K562 (cell line): Measurements from ENCODE around the gene COLEC12. TPM values are rescaled to one million over a fixed set of nuclear protein-coding genes. Genes with fewer than 3 reads are reported as not detected.

Experiments
- ATAC-seq: fragments of 200-7000 bp; cut with Tn5 transposase; 3 replicates; pipeline ENCODE4 v1.9.1; 2020; ENCODE audit warnings: moderate library complexity
- BruUV-seq: library from RNA; stranded (reverse); fragments of 400-500 nt; replicated peaks from 2 replicates; lab custom pipeline; 2021; lab: Mats Ljungman, UMichigan
- CTCF ChIA-PET: fragments of 300-600 bp; formaldehyde crosslinking; extraction: SDS; loops from one replicate; lab custom pipeline; 2021; ENCODE audit warnings: low intra/inter-chr PET ratio; lab: Yijun Ruan, JAX
- POLR2A ChIA-PET: fragments of 300-600, 350-650 bp; sonication (Branson Sonifier 250); formaldehyde crosslinking; extraction: SDS; loops from one replicate; lab custom pipeline; 2021; ENCODE audit warnings: antibody characterized with exemption, inconsistent platforms; lab: Yijun Ruan, JAX
- DNase-seq, 4 experiments: peaks; one replicate each; pipeline versions ENCODE4 v3.0.0 to v3.0.0-alpha.2; 2011 to 2018; ENCODE audit warnings: low spot score in 3 of 4, mixed read lengths in 3 of 4; ENCODE audit errors: extremely low read depth in 1 of 4
- FAIRE-seq: peaks from 2 replicates; lab custom pipeline; 2011; peaks lifted over from hg19 to GRCh38; lab: Jason Lieb, UNC
- H2AFZ ChIP-seq: 2 replicates; pipeline ENCODE4 v1.6.0; 2011; ENCODE audit warnings: low read depth, low read length, control low read depth, inconsistent platforms
- H3K27ac ChIP-seq: fragments of 200-600 bp; 3 replicates; pipeline ENCODE4 v1.8.0; 2011; ENCODE audit warnings: low read depth, mild to moderate bottlenecking, control low read depth, inconsistent platforms, low read length, moderate library complexity, mixed read lengths; ENCODE audit errors: extremely low read depth
- H3K27me3 ChIP-seq, 2 experiments: fragments of 300-600 bp in 1 of 2; 2 replicates in 1 of 2; 3 replicates in 1 of 2; pipeline versions ENCODE4 v1.6.0 to v1.8.0; 2011; ENCODE audit warnings: inconsistent platforms in 2 of 2, low read length in 2 of 2, mild to moderate bottlenecking in 1 of 2, mixed read lengths in 1 of 2, moderate library complexity in 1 of 2; ENCODE audit not compliant: control insufficient read depth in 2 of 2, insufficient read depth in 2 of 2
- H3K36me3 ChIP-seq: fragments of 300-600 bp; 3 replicates; pipeline ENCODE4 v1.8.0; 2011; ENCODE audit warnings: mild to moderate bottlenecking, low read length, inconsistent platforms; ENCODE audit not compliant: control insufficient read depth, insufficient read depth
- H3K4me1 ChIP-seq, 2 experiments: fragments of 200-600 bp in 1 of 2; replicated peaks in 1 of 2; 2 replicates in 1 of 2; 3 replicates in 1 of 2; pipeline versions ENCODE4 v1.5.1 to v1.8.0; 2011; ENCODE audit warnings: inconsistent platforms in 2 of 2, low read length in 2 of 2, mild to moderate bottlenecking in 1 of 2, mixed read lengths in 1 of 2, moderate library complexity in 1 of 2; ENCODE audit not compliant: control insufficient read depth in 2 of 2, insufficient read depth in 2 of 2
- H3K4me2 ChIP-seq: 2 replicates; pipeline ENCODE4 v1.6.1; 2011; ENCODE audit warnings: low read length, control low read depth, inconsistent platforms, mixed read lengths; ENCODE audit not compliant: insufficient read depth
- H3K4me3 ChIP-seq: fragments of 200-600 bp; sonication (generic), shearing (Covaris generic); 2 replicates; pipeline ENCODE4 v1.5.1; 2016; ENCODE audit warnings: control low read depth, inconsistent platforms
- H3K79me2 ChIP-seq: fragments of 200-600 bp; 3 replicates; pipeline ENCODE4 v1.8.0; 2011; ENCODE audit warnings: low read length, inconsistent platforms; ENCODE audit not compliant: control insufficient read depth, insufficient read depth
- H3K9ac ChIP-seq, 2 experiments: 2 replicates each; pipeline versions ENCODE4 v1.6.0 to v1.6.1; 2011; ENCODE audit warnings: low read depth in 2 of 2, low read length in 2 of 2, control low read depth in 1 of 2, inconsistent platforms in 1 of 2, mild to moderate bottlenecking in 1 of 2, mixed read lengths in 1 of 2; ENCODE audit not compliant: insufficient read depth in 1 of 2
- H3K9me1 ChIP-seq: one replicate; pipeline ENCODE4 v1.6.0; 2011; ENCODE audit warnings: inconsistent platforms, mild to moderate bottlenecking, low read length, moderate library complexity; ENCODE audit not compliant: control insufficient read depth, insufficient read depth
- H3K9me3 ChIP-seq: replicated peaks from 2 replicates; pipeline ENCODE4 v1.5.1; 2011; ENCODE audit warnings: low read depth, low read length, inconsistent platforms; ENCODE audit not compliant: control insufficient read depth, insufficient read depth
- H4K20me1 ChIP-seq: replicated peaks from 2 replicates; pipeline ENCODE4 v1.6.1; 2011; ENCODE audit warnings: low read length, inconsistent platforms, mixed read lengths; ENCODE audit not compliant: control insufficient read depth, insufficient read depth
- CLOCK ChIP-seq: fragments of 250-450 bp; sonication (Bioruptor Pico); IDR thresholded peaks from 2 replicates; pipeline ENCODE4 v1.4.0; 2020; ENCODE audit warnings: mild to moderate bottlenecking, moderate library complexity, borderline replicate concordance
- CUX1 ChIP-seq: fragments of 200-800 bp; sonication (Bioruptor generic); IDR thresholded peaks from 2 replicates; pipeline ENCODE4 v1.6.1; 2016; ENCODE audit warnings: missing genetic modification characterization, missing compliant biosample characterization
- DDX20 ChIP-seq: fragments of 450-650 bp; IDR thresholded peaks from 2 replicates; pipeline ENCODE4 v1.6.1; 2016; ENCODE audit warnings: missing genetic modification characterization, low read depth, mild to moderate bottlenecking, missing compliant biosample characterization, moderate library complexity
- POLR2H ChIP-seq: IDR thresholded peaks from 2 replicates; pipeline ENCODE4 v1.6.1; 2016; ENCODE audit warnings: missing genetic modification characterization, low read depth, mild to moderate bottlenecking, control low read depth, missing compliant biosample characterization, moderate library complexity
- POLR3G ChIP-seq: IDR thresholded peaks from 2 replicates; pipeline ENCODE4 v1.6.1; 2011; ENCODE audit not compliant: insufficient read length, insufficient replicate concordance; ENCODE audit errors: extremely low read depth
- ZNF324 ChIP-seq: fragments of 250-450 bp; sonication (Bioruptor Pico); IDR thresholded peaks from 2 replicates; pipeline ENCODE4 v1.4.0; 2020; ENCODE audit warnings: mild to moderate bottlenecking
- ZNF609 ChIP-seq: sonication (generic); formaldehyde crosslinking; IDR thresholded peaks from 2 replicates; pipeline ENCODE4 v1.8.1; 2023; ENCODE audit warnings: missing genetic modification reagents, mild to moderate bottlenecking, borderline replicate concordance
- ZZZ3 ChIP-seq: fragments of 450-650 bp; IDR thresholded peaks from 2 replicates; pipeline ENCODE4 v1.6.1; 2016; ENCODE audit warnings: antibody characterized with exemption, mild to moderate bottlenecking, moderate library complexity
- WGBS: fragments of 100-300 bp; shearing (Covaris generic); methylation state at CpG from one replicate; pipeline ENCODE4 v1.1.6; 2016; ENCODE audit warnings: low coverage, mixed read lengths; ENCODE audit not compliant: insufficient coverage; ENCODE audit errors: missing lambda C conversion rate; 5-methylcytosine and 5-hydroxymethylcytosine counted together
- in situ Hi-C: fragments of 300-500 bp; cut with MboI; formaldehyde crosslinking; loops from 4 replicates; pipeline ENCODE4 v1.15.0; 2018; ENCODE audit warnings: inconsistent platforms, mixed read lengths
- intact Hi-C: fragments of 100-400 bp; cut with micrococcal nuclease; formaldehyde crosslinking; loops from 2 replicates; pipeline ENCODE4 v1.14.2; 2022
- polyA plus RNA-seq, 8 experiments: library from polyadenylated mRNA; depleted of rRNA in 4 of 8; stranded (reverse) in 5 of 8; unstranded in 3 of 8; fragments of >200 nt; fragmentation: Nextera tagmentation in 2 of 8; fragmentation: Illumina TruSeq in 1 of 8; extraction: Ambion mirVana in 2 of 8; extraction: Trizol in 1 of 8; gene quantifications; 2 replicates each; pipeline versions ENCODE4 v1.2.1 to v1.2.3, GENCODE V29; 2011 to 2014; ENCODE audit warnings: inconsistent platforms in 1 of 8, missing spikeins in 1 of 8
- total RNA-seq, 7 experiments: library from RNA; depleted of rRNA in 6 of 7; stranded (reverse); fragments of >200 nt in 6 of 7; fragmentation: Illumina TruSeq in 2 of 7; extraction: Trizol in 2 of 7; gene quantifications; 2 replicates each; pipeline versions ENCODE4 v1.2.1 to v1.2.3, GENCODE V29; 2011 to 2021; ENCODE audit warnings: low replicate concordance in 1 of 7

The COLEC12 gene
- total and polyA plus RNA-seq, 9 of the 15 experiments (the other 6 are each of a cell fraction or from before 2014, with no cell fraction given) = 0.04 TPM; not detected in 8

- Histone ChIP-seq H3K9me1 (no peaks in the 10 kb centered on the region), H3K79me2 (no peaks in the 10 kb centered on the region), H2AFZ (no peak overlapping the region), H3K36me3 (no peaks in the 10 kb centered on the region), H3K4me3 (no peak overlapping the region), H3K9me3 (no peaks in the 10 kb centered on the region), H3K4me2 (no peak overlapping the region), H3K27ac (no peak overlapping the region), H3K9ac (no peak overlapping the region), H4K20me1 (0 out of 2 replicates have a peak, but pooled peaks cover 12% of the 10 kb centered on the region), H3K27me3 (peaks cover 35 to 49% of the 10 kb centered on the region in 2 experiments), H3K4me1 (peaks cover 5 to 7% of the 10 kb centered on the region in 2 experiments; a peak in 3 of 5 replicates)
- BruUV-seq = no TSS peak
- ChIA-PET CTCF (no interaction called here), POLR2A (interaction anchor here (0.6 kb wide), 1 partner anchor 243 kb away, joined by 3 read pairs; no protein-coding TSS in a partner anchor)
- WGBS = 18% methylated on average over 9 of the region's 9 CpGs
- no peak for DNase-seq
- in situ Hi-C loops = no loop called here
- intact Hi-C loops = no loop called here
- ATAC-seq = no peak
- FAIRE-seq = no peak
- TF ChIP-seq POLR3G (no peak), DDX20 (no peak), ZZZ3 (no peak), CUX1 (CRISPR knock-in tag) (no peak), CLOCK (CRISPR knock-in tag) (no peak), POLR2H (tag) (no peak), ZNF609 (CRISPR knock-in tag) (no peak), ZNF324 (no peak)
Observed at GRCh38 chr18:318791-319291, 181.7 kb downstream of the COLEC12 start.
